Measurements from ENCODE around the gene MTG2. TPM values are rescaled to one million over a fixed set of nuclear protein-coding genes. Genes with fewer than 3 reads are reported as not detected.

The MTG2 gene
- total and polyA plus RNA-seq, 2 of the 13 experiments (the other 11 are each of a cell fraction or from before 2014, with no cell fraction given), result 20.4 to 37.8 TPM

- TF ChIP-seq, protein P1, sequence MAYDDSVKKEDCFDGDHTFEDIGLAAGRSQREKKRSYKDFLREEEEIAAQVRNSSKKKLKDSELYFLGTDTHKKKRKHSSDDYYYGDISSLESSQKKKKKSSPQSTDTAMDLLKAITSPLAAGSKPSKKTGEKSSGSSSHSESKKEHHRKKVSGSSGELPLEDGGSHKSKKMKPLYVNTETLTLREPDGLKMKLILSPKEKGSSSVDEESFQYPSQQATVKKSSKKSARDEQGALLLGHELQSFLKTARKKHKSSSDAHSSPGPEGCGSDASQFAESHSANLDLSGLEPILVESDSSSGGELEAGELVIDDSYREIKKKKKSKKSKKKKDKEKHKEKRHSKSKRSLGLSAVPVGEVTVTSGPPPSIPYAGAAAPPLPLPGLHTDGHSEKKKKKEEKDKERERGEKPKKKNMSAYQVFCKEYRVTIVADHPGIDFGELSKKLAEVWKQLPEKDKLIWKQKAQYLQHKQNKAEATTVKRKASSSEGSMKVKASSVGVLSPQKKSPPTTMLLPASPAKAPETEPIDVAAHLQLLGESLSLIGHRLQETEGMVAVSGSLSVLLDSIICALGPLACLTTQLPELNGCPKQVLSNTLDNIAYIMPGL (CRISPR knock-in tag; IDR thresholded peaks at IDR 0.05; ENCODE audit: borderline replicate concordance in 1 of 2, low read depth in 1 of 2), result peak; percentile 34 to 46; a peak in 2 of 4 replicates
- TF ChIP-seq YY1 (IDR thresholded peaks at IDR 0.05; ENCODE audit: insufficient read depth, insufficient replicate concordance, low read depth, low read length) (peak; percentile 19), MAF1 (CRISPR knock-in tag; IDR thresholded peaks at IDR 0.05; ENCODE audit: borderline replicate concordance) (0 out of 2 replicates have a peak, but pooled peaks have one; percentile 39), XBP1 (CRISPR knock-in tag; IDR thresholded peaks at IDR 0.05) (no peak), ZBTB21 (CRISPR knock-in tag; IDR thresholded peaks at IDR 0.05) (0 out of 2 replicates have a peak, but pooled peaks have one; percentile 2), POLR2G (IDR thresholded peaks at IDR 0.05; ENCODE audit: low read depth, low read length) (peak; percentile 54; the same call in 1 of the 2 replicates), SATB2 (CRISPR knock-in tag; IDR thresholded peaks at IDR 0.05) (no peak), STAG1 (CRISPR knock-in tag; IDR thresholded peaks at IDR 0.05) (peak; percentile 90), ZBTB33 (CRISPR knock-in tag; IDR thresholded peaks at IDR 0.05) (peak; percentile 45; the same call in 1 of the 2 replicates), ETV5 (CRISPR knock-in tag; IDR thresholded peaks at IDR 0.05; ENCODE audit: borderline replicate concordance) (0 out of 2 replicates have a peak, but pooled peaks have one; percentile 16), GATAD2A (CRISPR knock-in tag; IDR thresholded peaks at IDR 0.05) (peak; percentile 43; the same call in 1 of the 2 replicates), RBM22 (optimal IDR thresholded peaks at IDR 0.05; ENCODE audit: low read length) (peak; percentile 80), MBD4 (IDR thresholded peaks at IDR 0.05; ENCODE audit: borderline replicate concordance, low read length) (0 out of 2 replicates have a peak, but pooled peaks have one; percentile 70), KLF12 (CRISPR knock-in tag; IDR thresholded peaks at IDR 0.05; ENCODE audit: borderline replicate concordance) (0 out of 2 replicates have a peak, but pooled peaks have one; percentile 50), RBFOX2 (IDR thresholded peaks at IDR 0.05; ENCODE audit: low read depth, low read length) (peak; percentile 68), NKX3-1 (CRISPR knock-in tag; IDR thresholded peaks at IDR 0.05) (peak; percentile 23; the same call in 1 of the 2 replicates), ZNF232 (CRISPR knock-in tag; IDR thresholded peaks at IDR 0.05; ENCODE audit: borderline replicate concordance) (peak; percentile 45; the same call in 1 of the 2 replicates), SMC3 (IDR thresholded peaks at IDR 0.05; ENCODE audit: low read length) (peak; percentile 98), ZNF124 (CRISPR knock-in tag; IDR thresholded peaks at IDR 0.05) (peak; percentile 39; the same call in 1 of the 2 replicates), PPARG (CRISPR knock-in tag; conservative IDR thresholded peaks at IDR 0.05) (peak; percentile 61; the same call in 1 of the 2 replicates)
- TF ChIP-seq, protein P2, sequence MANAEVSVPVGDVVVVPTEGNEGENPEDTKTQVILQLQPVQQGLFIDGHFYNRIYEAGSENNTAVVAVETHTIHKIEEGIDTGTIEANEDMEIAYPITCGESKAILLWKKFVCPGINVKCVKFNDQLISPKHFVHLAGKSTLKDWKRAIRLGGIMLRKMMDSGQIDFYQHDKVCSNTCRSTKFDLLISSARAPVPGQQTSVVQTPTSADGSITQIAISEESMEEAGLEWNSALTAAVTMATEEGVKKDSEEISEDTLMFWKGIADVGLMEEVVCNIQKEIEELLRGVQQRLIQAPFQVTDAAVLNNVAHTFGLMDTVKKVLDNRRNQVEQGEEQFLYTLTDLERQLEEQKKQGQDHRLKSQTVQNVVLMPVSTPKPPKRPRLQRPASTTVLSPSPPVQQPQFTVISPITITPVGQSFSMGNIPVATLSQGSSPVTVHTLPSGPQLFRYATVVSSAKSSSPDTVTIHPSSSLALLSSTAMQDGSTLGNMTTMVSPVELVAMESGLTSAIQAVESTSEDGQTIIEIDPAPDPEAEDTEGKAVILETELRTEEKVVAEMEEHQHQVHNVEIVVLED (CRISPR knock-in tag; IDR thresholded peaks at IDR 0.05; ENCODE audit: borderline replicate concordance), result 0 out of 2 replicates have a peak, but pooled peaks have one; percentile 9
- TF ChIP-seq, protein P3, sequence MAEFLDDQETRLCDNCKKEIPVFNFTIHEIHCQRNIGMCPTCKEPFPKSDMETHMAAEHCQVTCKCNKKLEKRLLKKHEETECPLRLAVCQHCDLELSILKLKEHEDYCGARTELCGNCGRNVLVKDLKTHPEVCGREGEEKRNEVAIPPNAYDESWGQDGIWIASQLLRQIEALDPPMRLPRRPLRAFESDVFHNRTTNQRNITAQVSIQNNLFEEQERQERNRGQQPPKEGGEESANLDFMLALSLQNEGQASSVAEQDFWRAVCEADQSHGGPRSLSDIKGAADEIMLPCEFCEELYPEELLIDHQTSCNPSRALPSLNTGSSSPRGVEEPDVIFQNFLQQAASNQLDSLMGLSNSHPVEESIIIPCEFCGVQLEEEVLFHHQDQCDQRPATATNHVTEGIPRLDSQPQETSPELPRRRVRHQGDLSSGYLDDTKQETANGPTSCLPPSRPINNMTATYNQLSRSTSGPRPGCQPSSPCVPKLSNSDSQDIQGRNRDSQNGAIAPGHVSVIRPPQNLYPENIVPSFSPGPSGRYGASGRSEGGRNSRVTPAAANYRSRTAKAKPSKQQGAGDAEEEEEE (CRISPR knock-in tag; IDR thresholded peaks at IDR 0.05; ENCODE audit: borderline replicate concordance), result no peak
Measured at GRCh38 chr20:62136283-62137091, 46.3 kb upstream of the MTG2 start (continued).

Data from HepG2 (cell line).